Islet of Langerhans (tissue), 1 donor: ENCODE data around the gene ACO2.
"Not testable (repeated sequence)": the region's sequence is repeated elsewhere in the genome, so short reads cannot be mapped to it uniquely, and the experiment has no call there.

ENCODE experiments used
- FAIRE-seq: peaks from one replicate; lab custom pipeline; 2011; peaks lifted over from hg19 to GRCh38; lab: Jason Lieb, UNC

ACO2 gene

DNA sequence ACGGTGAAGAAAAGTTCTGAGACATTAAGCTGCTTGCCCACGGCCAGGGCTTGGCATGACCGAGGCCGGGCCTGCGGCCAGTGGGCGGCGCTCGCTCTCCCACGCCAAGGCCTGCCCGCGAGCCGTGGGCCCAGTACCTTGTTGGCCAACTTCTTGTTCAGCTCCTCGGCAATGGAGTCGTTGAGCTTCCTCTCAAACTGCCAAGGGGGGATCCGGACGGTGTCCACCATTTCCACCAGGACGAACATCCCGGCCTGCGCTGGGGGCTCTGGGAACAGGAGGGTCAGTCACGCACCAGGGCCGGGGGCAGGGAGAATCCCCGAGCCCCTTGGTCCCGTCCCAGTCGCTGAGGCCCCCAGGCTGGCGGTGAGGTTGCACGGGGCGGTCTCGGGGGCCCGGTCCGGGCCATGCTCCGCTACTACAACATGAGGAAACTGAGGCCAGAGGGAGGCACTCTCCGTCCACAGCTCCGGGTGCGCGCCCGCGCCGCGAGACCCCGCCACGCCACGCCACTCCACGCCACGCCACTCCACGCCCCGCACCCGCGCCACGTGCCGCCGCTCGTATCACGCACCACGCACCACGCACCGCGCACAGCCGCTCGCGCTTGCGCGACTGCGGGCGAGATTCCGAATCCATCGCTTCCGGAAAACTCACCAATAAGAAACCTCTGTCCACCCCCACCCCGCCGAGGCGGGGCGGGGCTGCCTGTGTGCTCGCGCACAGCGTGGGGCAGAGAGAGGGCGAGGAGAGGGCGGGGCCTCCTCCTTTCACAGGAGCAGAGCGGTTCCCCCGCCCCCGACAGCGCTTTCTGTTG, 75.1 kb downstream of the ACO2 start, which contains the start of gene POLR3H:
Gene POLR3H (minus strand): TSS at position 617 of the 817 bp plus-strand sequence. CDS start 369 bp downstream, at position 248.
- no peak for FAIRE-seq

DNA sequence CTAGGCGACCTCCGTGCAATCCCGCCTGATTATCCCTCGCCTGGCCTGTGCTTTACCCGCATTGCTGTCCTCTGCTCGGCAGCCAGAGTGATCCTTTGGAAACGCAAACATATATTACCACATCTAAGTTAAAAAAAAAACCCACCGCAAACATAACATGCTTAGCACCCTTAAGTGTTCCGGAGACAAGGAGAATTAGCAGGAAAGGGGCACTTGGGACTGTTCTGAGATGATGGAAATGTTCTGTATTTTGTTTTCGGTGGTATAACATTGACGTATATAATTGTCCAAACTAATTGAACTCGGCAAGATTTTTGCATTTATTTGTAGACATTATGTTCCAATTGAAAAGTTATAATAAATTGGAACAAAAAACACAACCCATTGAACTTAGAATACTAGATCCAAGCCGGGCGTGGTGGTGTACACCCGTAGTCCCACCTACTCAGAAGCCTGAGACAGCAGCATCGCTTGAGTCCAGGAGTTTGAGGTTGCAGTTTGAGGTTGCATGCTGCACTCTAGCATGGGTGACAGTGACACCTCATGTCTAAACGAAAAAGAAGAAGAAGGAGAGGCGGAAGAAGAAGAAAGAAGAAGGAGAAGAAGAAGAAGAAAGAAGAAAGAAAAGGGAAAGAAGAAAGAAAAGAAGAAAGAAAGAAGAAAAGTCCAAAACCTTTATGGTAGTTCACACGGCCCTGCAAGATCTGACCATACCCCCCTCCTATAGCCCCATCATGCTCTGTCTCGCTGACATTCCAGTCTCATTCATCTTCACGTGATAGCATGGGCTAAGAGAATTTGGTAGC, 76.0 kb downstream of the ACO2 start:
- FAIRE-seq, result peak; percentile 94

DNA sequence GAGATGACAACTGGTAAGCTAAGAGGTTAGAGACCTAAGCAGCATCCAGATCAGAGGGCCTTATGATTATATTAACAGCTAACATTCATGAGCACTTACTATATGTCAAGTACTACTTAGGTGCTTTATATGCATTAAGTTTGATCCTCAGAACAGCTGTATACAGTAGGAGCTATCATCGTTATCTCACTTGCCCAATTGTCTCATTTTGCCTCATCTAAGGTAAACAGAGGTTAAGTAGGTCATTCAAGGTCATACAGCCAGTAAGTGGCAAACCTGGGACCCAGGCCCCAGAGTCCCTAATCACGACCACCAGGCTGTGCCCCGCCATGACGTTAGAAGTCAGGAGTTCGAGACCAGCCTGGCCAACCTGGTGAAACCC, 79.9 kb downstream of the ACO2 start:
- FAIRE-seq, result no peak

DNA sequence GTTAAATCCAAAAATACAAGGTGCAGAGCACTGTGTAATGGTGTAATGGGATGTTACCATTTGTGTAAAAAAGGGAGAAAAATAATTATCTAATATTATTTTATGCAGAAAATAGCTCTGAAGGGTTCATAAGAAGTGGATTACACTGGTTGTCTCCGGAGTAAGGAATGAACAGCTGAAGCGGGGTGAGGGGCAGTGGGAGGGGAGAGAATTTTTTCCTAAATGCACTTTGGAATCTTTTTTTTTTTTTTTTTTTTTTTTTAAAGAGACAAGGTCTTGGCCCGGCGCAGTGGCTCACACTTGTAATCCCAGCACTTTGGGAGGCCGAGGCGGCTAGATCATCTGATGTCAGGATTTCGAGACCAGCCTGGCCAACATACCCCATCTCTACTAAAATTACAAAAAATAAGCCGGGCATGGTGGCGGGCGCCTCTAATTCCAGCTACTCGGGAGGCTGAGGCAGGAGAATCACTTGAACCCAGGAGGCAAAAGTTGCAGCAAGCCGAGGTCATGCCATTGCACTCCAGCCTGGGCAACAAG, 82.1 kb downstream of the ACO2 start:
- no peak for FAIRE-seq

DNA sequence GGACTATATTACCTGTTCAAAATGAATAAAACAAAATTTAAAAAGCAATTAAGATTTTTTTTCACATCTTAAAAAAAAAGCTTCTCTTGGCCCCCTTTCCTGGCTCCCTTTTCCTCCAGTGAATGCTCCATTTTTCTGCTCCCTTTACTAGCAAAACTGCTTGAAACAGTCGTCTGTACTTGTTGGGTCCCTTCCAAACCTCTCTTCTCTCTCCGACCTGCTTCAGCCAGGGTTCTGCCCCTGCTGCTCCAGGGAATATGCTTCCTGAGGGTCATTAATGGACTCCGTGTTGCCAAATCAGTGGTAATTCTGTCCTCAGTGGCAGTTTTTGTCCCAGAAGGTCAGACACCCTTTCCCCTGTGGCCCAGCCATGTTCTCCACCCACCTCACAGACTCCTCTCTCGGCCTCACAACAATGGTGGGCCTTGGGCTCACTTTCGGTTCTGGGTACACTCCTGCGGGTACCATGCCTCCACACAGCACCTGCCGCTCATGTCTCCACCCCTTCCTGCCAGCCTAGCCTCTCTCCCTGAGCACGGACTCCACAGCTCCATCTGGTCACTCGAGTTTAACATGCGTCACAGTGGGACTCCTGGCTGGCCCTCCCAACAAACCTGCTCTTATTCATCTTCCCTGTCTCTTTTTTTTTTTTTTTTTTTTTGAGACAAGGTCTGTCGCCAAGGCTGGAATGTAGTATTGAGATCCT, 83.1 kb downstream of the ACO2 start:
- FAIRE-seq, result no peak

DNA sequence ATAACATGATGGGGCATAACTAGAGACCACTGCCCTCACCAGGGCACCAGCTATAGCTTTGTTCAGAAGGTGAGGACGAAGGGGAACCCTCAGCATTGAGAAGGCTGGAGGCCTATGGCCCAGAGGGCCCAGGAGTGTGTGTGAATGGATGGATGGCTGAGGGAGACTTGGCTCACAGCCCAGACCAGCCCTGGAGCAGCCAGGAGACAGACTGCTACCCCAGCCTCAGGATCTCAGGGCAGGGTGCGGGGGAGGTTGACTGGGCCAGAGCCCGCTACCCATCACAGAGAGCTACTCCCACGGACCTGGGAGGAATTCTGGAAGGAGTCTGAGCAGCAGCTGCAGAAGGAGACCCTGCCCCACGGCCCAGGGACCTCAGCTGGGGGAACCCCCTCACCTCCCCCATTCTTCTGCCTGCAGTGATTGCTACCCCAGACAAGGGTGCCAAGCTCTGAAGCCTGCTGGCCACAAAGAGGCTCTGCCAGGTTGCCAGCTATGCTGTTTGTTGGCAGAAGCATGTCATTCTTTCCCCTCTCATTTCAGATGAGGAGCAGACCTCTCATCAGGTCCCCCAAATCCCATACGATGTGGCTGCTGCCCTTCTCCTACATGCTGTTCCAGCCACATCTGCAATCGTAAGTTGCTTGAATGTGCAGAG, 86.5 kb downstream of the ACO2 start:
- FAIRE-seq, result no peak

DNA sequence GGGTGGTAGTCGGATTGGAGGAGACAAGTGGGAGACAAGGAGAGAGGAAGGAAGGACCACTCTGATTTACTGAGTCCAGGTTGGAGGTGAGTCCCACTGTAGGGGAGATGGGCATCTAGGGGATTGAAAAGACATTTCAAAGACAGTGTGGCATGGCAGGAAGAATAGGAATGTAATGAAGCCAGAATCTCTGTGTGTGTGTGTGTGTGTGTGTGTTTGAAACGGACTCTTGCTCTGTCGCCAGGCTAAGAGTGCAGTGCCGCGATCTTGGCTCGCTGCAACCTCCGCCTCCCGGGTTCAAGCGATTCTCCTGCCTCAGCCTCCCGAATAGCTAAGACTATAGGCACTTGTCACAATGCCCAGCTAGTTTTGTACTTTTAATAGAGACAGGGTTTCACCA, 87.6 kb downstream of the ACO2 start:
- FAIRE-seq, result no peak

DNA sequence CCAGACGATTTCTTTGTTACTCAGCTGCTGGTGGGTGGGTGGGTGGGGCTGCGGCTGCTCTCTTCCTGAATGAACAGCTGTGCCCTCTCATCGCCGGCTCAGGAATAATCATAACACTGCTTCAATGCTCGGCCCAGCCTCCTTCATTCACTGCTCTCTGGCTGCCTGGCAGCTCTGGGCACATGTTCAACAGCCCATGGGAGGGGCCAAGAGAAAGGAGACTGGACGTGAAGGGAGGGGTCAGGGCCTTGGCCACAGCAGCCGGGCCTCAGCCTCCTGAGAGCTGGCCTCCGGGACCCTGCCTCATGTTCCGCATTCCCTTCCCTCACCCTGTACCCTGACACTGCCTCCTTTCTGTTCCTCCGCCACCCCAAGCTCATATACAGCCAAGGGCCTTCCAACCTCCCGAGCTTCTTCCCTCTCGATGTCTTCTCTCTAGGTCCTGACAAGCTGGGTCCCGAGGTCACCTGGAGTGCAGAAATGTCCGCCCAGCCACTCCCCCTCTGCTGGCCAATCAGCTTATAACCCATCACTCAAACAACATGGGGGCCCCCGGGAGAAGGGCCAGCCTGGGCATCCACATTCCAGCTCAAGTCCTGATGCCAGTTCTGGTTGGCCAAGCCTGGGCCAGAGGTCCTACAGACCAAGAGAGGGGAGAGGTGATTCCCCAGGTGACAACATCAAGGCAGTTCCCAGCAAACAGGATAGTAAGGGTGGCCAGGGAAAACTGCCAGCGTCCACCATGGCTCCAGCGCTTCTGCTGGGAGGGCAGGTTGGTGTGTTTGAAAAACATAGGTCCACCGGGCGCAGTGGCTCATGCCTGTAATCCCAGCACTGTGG, 88.7 kb downstream of the ACO2 start:
- FAIRE-seq, result no peak

DNA sequence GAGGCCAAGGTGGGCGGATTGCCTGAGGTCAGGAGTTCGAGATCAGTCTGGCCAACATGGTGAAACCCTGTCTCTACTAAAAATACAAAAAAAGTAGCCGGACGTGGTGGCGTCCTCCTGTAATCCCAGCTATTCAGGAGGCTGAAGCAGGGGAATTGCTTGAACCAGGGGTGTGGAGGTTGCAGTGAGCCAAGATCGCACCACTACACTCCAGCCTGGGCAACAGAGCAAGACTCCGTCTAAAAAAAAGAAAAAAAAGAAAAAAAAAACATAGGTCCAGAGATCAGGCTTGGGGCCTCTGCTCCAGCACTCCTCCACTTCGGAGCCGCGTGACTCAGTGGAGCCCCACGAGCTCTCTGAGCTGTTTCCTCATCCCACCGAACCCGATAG, 89.3 kb downstream of the ACO2 start:
- not testable (repeated sequence) for FAIRE-seq

DNA sequence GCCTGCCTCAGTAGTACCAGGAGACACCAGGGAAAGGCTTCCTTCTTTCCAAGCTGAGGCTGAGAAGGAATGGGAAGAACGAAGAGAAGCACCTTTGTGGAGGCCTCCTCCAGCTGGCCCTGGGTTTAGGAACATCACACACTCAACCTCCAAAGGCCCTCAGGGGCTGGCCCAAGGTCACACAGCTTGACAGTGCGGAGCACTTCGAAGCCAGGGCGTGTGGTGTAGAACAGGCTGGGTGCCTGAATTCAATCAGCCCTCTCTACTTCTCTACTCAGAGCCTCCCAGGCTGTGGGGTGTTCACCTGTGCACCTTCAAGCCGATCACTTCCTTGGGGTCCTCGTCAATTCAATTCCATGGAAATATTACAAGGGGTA, 91.2 kb downstream of the ACO2 start:
- FAIRE-seq, result no peak

DNA sequence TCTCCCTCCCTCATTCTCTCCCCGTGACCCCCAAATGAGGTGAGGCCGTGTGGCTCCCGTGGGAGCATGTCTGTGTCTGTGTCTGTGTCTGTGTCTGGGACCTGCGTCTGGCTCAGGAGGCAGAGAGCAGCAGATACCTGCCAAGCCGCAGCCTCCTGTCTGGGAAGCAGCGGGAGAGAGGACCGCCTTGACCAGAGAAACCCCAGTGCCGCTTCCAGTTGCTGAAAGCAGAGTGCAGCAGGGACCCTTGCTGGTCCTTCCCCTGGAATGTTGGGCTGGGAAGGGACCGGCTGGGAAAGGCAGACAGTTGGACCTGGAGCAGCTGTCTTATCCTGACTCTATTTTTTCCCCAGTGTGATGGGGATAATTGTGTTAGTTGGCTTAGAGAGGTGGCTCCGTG, 92.4 kb downstream of the ACO2 start:
- no peak for FAIRE-seq

DNA sequence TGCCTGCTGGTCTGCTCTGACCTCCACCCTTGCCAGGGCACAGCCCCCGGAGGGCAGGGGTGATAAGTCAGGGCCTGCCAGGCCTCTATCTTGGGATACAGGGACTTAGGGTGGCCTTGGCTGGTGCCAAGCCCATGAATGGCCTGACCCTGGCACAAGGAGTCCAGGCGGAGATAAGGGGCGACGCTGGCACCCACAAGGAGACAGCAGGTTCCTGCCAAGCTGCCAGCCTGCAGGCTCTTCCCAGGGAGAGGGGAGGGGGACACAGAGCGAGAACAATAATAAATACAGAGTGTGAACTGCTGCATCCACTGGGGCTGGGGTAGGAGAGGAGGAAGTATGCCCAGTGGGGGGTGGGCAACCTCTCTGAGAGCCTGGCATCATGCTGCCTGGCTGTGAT, 92.9 kb downstream of the ACO2 start:
- no peak for FAIRE-seq

DNA sequence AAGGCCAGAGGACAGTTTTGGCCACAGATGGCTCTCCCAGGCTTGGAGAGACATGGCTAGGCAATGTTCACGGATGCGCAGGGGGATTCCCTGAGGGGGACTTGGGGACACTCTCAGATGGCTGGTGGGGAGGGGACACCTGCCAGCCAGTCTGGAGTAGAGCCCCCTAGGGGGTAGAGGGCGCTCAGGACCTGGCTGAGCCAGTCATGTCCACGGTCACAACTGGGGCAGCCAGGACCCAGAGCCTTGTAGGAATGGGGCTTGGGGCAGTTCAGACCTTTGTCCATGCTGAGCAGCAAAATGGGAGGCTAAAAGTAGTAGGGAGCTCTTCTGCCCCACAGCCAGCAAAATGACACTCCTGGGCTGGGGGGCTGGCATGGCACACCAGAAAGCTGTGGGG, 93.5 kb downstream of the ACO2 start:
- FAIRE-seq, result no peak

DNA sequence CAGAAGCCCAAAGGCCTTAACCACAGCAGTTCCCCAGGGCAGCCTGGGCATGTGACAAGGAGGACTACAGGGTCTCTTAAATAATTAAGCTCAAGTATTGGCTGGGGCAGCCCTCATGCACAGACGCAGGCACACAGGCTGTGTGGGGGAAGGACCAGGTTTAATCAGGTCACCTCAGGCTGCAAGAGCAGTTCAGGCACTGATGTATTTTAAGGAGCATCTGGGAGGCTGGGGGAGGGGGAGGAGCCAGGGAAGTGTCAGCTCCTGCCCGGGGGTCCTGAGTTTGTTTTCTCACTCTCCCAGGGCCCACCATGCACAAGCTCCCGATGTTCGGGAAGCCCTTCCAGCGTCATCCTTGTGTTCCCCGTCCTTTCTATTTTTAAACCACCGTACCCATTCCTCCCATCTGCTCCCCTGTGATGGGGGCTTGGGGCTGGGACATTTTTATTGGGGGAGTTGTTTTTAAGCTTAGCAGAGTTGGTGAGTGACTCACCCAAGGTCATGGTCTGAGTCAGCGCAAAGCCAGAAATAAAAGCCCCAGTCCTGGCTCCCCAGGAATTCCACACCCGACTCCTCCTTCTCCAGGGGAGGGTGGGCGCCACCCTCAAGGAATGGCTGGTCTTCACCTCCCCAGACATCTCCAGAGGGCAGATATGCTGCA, 94.3 kb downstream of the ACO2 start:
- no peak for FAIRE-seq

DNA sequence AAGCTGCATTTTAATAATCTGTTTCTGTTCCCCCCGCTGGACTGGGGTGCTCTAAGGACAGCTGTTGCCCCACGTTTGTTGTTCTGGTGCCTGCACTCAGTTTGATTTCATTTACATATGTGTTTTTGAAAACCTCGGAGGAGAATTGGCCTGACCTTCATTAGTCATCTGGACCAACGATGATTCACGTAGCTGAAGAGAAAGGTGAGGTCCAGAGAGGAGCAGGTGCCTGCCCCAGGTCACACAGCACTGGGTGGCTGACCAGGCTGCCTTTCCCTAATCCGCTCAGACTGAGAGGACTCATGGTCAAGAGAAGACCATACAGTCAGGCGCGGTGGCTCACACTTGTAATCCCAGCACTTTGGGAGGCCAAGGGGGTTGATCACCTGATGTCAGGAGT, 95.6 kb downstream of the ACO2 start:
- no peak for FAIRE-seq

DNA sequence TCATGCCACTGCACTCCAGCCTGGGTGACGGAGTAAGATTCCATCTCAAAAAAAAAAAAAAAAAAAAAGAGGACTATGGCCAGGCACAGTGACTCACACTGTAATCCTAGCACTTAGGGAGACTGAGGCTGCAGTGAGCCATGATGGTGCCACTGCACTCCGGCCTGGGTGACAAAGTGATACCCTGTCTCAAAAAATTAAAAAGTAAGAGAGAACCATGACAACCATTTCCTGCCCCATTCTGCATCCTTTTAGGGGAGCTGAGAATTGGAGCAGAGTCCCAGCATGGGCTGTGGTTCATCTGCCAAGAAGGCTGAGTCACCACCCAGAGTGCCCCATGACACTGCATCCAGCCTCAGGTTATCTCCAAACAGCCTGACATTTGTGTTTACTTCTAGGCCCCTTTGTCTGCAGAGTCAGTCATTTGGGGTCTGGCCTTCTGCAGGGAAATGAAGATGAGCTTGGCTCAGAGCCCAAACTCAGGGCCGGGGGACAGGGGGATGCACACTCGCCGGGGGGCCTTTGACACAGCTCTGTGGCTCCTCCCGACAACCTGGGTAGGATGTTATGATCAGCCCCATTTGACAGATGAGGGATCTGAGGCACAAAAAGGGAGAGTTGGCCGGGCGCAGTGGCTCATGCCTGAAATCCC, 96.6 kb downstream of the ACO2 start:
- no peak for FAIRE-seq

DNA sequence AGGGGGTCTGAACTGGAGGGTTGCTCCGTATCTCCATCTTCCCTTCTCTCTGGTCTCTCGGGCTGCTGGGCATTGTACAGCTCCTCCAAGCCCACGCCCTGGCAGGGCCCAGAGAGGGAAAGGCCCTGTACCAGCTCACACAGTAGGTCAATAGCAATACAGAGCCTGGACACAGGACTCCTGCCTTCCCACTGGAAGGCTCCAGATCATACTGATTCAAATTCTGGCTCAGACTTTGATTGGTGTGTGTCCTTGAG, 98.5 kb downstream of the ACO2 start:
- FAIRE-seq, result no peak

DNA sequence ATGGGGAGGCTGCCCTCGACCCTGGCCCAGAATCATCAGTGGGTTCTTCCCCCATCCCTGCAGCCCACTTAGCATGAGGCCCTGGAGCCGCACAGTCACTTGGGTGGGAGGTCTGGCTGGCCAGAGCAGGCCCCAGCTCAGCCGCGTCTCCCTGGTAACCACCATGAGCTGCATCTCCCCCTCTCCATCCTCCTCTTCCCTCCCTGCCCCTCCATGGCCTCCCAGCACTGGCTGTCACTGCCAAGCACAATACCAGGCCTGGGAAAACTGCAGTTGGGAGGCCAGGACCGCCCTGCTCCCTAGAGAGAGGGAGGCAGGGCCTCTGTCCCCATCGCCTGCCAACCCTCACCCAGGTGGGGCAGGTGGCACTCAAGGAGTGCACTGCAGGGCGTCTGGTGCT, 99.9 kb downstream of the ACO2 start:
- no peak for FAIRE-seq

DNA sequence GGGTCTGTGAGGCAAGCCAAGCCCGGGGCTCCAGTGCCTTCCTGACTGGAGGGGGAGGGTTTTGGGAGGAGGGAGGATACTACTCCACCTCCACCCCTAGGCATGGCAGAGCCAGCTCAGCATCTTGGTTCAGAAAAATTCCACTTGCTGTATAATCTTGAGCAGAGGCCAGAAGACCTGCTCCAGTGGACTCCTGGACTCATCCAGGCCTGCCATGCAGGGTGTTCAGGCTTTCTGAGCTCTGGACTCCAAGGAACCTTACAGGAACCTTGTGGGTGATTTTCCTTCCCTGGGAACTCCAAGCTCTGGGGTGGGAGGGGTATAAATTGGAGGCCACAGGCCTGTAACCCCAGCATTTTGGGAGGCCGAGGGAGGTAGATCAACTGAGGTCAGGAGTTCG, 101.3 kb downstream of the ACO2 start:
- no peak for FAIRE-seq

DNA sequence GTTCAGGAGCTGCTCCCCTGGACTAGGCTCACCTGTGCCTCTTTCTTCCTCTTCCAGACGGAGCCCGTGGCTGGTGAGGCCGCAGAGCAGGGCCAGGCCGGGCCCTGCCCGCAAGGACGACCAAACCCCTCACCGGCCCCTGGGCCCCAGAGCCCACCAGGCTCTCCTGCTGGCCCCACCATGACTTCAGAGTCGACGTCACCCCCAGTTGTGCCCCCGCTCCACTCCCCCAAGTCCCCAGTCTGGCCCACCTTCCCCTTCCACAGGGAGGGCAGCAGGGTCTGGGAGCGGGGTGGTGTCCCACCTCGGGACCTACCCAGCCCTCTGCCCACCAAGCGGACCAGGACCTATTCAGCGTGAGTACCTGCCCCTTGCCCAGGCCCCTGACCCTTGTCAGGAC, 102.9 kb downstream of the ACO2 start:
- FAIRE-seq, result no peak

DNA sequence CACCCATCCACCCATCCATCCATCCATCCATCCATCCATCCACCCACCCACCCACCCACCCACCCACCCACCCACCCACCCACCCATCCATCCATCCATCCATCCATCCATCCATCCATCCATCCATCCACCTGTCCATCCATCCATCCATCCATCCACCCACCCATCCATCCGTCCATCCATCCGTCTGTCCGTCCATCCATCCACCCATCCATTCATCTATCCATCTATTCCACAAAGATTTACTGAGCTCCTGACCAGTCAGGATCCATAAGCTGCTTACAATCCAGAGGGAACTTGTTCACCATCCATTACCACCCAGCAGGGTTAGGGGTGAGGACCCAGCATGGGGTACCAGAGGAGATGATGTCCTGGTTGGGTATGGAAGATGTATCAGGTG, 103.4 kb downstream of the ACO2 start:
- FAIRE-seq, result not testable (repeated sequence)
